Fibroblast of skin of right biceps (primary cell): ENCODE measurements around the gene SFT2D2.

Experiments
- DNase-seq: peaks from one replicate; pipeline ENCODE4 v3.0.0-alpha.2; 2013

The SFT2D2 gene

DNA sequence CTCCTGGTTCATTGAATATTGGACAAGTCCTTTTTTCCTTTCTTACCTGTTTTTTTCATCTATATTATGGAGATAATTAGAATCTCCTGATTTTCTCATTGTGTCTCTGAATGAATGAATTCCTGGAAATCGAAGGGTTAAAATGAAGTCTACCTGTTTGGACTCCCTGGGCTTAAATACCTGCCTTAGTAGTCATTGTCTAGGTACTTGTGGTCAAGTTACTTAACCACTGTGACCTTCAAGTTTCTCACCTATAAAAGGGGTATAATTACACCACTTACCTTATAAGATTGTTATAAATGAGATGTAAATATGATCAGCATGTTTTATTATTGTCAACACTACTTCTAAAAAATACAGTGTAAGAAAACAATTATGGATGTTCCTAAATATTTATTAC, 45.8 kb downstream of the SFT2D2 start:
- DNase-seq, result no peak

GRCh38 chr1:168273575-168273974, 47.8 kb downstream of the SFT2D2 start:
- no peak for DNase-seq

DNA sequence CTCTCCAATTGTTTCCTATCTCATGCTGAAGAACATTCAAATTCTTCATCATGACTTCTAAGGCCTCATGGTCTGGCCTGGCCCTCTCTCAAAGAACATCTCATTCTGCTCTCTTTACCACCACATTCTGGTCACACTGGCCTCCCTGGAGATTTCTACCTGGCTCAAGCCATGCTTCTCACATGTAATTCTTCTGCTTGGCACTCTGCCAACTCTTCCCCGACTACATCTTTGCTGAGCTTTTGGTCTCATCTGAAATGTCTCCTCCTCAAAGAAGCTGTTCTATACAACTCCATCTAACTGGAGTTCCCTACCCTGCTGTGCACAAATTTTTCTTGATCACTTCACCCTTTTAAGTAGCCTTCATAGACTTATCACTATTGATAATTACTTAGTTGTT, 53.4 kb downstream of the SFT2D2 start:
- DNase-seq, result no peak

GRCh38 chr1:168280296-168280927, 54.6 kb downstream of the SFT2D2 start, which contains the start of gene TBX19:
Gene TBX19, plus strand, starts transcription at chr1:168280877. Its CDS starts 214 bp downstream, at chr1:168281091.
- no peak for DNase-seq

GRCh38 chr1:168281603-168282325, 56.0 kb downstream of the SFT2D2 start:
- no peak for DNase-seq

DNA sequence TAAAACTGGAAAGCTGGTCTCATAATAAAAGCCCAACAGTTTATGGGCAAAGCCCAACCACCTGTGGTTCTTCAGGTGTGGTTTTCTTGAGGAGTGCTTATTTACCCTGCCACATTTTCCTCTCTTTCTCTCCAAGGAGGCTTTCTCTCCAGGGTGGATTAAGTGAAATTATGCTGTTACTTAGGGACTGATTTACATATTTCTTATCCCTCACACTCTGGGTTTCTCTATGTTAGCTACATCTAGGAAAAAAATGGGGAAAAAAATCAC, 59.7 kb downstream of the SFT2D2 start:
- peak; percentile 20 for DNase-seq

GRCh38 chr1:168285971-168286927, 60.4 kb downstream of the SFT2D2 start:
- DNase-seq, result no peak

DNA sequence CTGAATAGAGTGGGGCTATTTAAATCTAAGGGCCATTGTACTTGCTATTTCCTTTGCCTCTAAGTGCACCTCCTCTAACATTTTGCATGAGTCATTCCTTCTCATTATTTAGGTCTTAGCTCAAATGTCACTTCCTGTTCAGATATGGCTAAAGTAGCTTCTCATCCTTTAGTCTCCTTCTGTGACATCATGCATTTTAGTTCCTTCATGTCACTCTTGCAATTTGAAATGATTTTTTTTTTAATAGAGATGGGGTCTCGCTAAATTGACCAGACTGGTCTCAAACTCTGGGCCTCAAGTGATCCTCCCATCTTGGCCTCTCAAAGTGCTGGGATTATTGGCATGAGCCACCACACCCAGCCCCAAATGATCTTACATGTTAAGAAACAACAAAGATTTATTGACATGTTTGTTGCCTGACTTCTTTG, 61.4 kb downstream of the SFT2D2 start:
- DNase-seq, result peak; percentile 65

- peak; percentile 29 for DNase-seq
These were observed 62.7 kb downstream of the SFT2D2 start for GRCh38 chr1:168288311-168289052.

- no peak for DNase-seq
These were observed 65.5 kb downstream of the SFT2D2 start for GRCh38 chr1:168291222-168291837.

GRCh38 chr1:168293356-168293755, 67.6 kb downstream of the SFT2D2 start:
- no peak for DNase-seq

DNA sequence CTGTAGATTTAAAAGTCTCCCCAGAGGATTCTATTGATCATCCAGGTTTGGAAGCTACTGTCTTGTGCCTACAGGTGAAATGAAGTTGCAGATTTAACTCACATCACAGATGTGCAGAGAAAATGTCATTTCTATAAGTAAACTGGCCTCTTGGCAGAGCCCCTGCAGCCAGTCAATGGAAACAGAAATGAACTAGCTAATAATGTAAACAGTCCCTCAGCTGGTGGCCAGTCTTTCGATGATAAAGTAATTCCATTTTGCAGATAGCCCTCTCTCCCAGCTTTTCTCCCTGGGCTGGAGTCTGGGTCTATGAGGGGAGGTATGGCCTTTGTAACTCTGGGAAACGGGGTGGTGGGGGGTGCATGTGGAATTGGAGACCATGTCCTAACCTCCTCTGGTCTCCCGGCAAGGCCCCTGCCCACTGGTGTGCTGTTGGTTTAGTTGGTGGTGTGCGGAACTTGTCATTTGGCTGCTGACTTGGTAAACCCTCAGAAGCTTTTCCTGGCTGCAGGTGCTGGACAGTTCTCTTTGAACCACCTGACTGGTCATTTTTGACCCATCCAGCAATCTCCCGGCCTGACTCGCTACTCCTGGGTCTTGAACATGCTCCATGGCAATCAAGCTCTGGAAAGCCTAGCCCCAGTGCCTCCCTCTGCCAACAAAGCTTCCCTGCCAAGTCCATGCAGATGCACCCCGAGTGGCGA, 69.8 kb downstream of the SFT2D2 start:
- DNase-seq, result no peak

GRCh38 chr1:168297019-168297730, 71.4 kb downstream of the SFT2D2 start:
- no peak for DNase-seq

DNA sequence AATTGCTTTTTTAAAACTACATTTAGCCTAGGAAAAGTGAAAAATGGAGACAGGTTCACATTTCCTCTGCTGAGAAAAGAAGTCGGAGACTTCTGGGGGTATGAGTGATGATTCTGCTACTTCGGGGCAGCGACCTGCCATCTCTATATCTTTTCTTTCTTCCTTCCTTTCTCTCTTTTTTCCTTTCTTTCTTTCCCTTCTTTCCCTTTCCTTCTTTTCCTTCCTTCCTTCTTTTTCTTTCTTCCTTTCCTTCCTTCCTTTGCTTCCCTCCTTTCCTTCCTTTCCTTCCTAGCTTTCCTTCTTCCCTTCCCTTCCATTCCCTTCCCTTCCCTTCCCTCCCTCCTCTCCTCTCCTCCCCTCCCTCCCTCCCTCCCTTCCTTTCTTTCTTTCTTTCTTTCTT, 72.6 kb downstream of the SFT2D2 start:
- no peak for DNase-seq

DNA sequence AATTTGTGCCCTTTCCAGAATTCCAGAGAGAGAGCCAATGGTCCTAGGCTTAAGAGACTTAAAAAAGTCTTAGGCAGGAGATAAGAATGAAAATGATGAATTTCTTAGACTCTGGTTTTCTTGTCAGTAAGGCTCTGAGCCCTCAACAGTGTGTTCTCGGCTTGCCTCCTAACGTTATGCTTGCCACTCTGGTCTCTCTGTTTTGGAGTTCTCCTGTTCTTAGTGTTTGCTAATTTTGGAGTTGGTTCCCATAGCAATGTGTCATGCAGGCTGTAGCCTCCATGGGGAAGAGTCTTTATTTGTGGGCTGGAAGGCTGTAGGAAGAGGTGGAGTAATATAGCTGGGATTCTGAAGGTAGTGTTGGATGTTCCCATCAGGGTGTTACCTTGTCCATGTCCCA, 74.8 kb downstream of the SFT2D2 start:
- DNase-seq, result no peak

DNA sequence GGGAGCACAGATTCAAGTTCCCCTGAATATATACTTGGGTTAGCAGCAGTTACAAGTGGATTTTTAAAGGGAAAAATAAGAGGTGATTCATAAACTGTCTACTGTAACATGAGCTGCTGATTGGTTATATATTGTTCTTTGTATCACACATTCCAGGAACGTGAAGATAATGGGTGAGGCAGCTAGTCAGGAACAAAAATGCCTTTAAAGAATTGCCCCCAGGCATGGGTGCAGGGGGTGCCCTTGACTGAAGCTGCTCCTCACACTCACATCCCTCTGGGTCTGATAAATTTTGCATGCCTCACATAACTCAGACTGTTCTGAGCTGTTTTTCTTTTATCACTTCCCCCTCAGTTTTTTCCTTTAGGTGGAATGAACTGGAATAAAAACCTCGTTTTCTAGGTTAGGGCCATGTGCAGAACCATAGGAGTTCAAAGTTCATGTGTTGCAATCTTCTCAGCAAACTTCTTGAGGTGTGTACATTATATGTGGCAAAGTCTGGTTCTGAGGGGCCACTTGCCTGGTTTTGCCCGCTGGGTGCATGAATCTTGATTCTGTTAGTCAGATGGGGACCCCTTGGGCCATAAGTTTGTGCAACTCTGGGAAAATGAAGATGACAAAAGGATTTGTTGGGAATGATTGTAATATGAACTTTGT, 76.0 kb downstream of the SFT2D2 start:
- peak; percentile 77 for DNase-seq
